Measurements from ENCODE around the gene TMEM151A.
"Not testable (repeated sequence)": the region's sequence is repeated elsewhere in the genome, so short reads cannot be mapped to it uniquely, and the experiment has no call there.

Gene TMEM151A

DNA sequence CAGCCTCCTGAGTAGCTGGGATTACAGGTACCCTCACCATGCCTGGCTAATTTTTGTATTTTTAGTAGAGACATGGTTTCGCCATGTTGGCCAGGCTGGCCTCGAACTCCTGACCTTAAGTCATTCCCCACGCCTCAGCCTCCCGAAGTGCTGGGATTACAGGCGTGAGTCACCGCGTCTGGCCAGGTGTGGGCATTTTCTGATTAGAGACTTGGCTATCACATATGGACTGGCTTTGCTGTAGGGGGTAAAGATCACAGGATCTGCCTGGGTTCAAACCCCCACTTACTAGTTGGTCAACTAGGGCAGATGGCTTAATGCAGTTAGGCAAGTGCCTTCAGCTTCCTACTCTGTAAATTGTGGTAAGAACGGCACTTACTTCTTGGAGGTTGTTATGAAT is 18.6 kb downstream of the TMEM151A start:
- no peak for DNase-seq

DNA sequence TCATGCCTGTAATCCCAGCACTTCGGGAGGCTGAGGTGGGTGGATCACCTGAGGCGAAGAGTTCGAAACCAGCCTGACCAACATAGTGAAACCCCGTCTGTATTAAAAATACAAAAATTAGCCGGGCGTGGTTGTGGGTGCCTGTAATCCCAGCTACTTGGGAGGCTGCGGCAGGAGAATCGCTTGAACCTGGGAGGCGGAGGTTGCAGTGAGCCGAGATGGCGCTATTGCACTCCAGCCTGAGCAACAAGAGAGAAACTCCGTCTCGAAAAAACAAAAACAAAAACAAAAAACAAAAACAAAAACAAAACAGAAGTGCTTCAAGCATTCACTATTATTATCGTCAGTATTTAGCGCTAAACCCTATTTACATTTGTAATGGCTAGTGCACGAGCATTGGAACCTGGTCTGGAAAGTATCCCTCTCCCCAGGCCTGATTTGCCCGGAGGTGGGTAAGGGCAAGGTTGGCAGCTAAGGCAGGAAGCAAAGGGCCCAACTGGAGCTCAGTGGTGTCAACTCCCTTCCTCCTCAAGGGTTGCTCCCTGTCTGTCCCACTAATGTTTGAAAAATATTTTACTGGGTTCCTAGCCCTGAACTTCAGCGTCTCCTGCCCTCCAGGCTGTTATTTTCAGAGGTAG is 19.2 kb downstream of the TMEM151A start:
- DNase-seq: not testable (repeated sequence)

DNA sequence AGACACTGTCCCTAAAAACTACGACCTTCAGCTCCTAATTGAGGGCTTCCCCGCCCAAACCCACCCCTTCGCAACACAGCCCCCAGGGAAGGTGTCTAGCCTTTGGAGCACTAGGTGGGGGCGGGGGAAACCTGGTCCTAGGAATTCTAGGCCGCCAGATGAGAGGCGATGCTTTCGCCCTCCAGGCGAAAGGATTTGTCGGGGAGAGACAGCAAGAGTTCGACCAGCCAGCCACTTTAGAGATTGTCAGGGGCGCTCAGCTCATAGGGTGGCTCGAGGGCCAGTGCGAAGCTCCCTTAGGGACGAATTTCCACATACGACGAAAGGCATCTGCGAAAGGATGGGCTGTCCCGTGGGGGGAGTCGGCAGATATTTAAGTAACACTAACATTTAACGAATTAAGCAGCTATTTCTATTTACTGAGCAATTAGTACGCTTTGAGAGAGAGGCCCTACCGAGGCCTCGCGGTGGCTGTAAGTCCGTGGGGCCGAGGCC is 19.8 kb downstream of the TMEM151A start:
- no peak for DNase-seq

DNA sequence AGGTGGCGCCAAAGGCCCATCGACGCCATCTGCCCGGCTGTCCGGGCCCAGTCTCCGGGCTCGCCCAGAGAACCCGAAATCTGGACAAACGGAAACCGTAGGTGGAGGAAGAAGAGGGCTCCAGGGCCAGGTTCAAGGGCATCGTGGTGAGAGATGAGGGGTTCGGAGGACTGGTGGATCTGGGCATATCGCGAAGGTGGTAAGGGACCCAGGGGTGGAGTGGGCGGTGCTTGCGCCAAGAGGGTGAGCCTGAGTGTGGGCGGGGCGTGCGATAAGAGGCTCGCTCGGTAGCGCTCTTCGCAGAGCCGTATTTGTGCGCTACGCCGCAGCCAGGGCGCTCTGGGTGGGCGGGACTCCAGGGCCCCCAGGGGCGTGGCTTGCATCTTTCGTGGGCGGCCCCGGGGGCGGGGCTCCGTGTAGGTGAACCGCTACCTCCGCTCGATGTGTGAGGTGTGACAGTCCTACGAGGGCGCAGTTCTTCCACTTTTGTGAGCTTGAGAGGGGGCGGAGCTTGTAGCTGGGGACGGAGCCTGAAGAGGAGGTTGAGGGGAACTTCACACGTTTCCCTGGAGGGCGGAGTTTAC is 20.4 kb downstream of the TMEM151A start:
- DNase-seq: peak; percentile 77

DNA sequence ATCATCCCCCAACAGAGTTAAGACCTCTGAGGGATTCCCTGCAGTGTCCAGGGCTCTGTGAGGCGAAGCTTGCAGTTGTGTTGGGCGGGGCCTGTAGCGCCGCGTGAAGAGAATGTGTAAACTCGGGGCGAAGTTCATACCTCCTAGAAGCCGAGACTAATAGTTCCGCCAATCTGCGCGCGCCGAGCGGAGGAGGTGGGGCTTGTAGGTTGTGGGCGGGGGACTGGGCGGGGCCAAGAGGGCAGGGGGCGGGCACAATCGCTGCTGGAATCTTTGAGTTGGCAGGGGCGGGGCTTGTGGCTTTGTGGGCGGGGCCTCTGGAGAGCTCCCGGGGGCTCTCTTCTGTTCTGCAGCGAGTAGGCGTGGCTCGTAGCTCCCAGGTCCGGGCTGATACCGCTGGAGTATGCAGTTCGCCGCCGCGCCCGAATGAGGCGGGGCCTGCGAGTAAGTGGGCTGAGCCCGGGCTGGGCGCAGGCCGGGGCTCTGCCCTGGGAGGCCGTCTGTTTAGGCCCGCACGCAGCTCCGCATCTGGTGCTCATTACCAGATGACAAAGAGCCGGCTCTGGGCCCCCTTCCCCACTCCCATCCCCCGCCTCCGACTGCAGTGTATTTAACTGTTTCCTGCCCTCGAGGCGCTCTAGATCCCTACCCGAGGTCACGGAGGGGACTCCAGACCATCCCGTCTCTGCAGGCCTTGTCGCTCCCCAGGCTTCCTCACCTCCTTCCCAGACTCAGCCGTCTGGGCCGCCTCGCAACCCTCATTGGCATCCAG is 21.0 kb downstream of the TMEM151A start:
- DNase-seq: peak; percentile 93

DNA sequence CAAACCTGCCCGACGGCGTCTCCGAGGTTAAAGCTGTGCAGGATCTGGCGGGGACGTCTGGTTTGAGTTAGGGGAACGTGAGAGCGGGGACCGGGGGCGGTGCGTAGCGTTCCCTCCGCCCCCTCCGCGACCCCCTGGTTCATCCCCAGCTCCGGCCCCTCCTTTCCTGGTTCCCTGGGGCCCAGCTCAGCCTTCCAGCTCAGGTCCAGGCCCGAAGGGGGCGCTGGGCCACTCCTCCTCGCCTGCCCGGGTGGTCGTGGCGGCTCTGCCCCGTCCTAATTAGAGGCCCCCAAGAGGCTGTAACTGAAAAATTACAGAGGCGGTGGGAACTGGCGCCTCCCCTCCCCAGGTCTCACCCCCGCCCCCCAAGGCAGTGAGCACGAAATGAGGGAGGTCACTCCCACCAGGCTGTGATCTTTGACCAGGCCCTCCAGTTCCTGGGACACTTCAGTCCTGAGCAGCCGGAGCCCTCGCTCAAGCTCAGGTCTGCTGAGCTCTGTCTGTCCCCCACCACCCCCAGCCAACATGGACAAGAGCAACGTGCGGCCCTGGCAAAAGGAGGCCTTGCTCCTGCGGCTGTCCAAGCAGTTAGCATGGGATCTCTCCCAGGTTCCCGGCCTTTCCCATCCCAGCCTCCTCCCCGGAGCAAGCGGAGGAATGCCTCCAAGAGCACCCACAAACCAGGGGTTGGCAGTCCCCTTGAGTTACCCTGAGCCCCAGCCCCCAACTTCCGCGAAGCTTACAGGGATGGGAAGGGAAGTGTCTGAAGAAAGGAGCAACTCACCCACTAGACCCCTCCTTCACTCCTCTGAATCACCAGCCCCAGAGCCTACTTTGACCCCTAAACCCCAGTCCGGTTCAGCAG is 21.9 kb downstream of the TMEM151A start:
- no peak for DNase-seq

DNA sequence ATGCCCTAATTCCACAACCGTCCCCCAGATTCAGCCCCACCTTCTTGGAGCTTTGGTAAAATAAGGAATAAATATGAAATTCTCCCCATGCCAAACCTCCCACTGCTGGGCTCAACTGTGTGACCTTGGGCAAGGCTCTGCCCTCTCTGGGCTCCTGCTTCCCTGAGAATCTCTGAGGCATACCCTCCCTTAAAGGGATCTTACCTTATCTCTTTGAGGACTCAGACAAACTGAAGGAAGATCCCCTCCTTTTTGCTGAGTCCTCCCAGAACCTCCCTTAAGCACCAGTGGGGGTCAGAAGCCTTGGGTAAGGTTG is 22.4 kb downstream of the TMEM151A start:
- DNase-seq: no peak

DNA sequence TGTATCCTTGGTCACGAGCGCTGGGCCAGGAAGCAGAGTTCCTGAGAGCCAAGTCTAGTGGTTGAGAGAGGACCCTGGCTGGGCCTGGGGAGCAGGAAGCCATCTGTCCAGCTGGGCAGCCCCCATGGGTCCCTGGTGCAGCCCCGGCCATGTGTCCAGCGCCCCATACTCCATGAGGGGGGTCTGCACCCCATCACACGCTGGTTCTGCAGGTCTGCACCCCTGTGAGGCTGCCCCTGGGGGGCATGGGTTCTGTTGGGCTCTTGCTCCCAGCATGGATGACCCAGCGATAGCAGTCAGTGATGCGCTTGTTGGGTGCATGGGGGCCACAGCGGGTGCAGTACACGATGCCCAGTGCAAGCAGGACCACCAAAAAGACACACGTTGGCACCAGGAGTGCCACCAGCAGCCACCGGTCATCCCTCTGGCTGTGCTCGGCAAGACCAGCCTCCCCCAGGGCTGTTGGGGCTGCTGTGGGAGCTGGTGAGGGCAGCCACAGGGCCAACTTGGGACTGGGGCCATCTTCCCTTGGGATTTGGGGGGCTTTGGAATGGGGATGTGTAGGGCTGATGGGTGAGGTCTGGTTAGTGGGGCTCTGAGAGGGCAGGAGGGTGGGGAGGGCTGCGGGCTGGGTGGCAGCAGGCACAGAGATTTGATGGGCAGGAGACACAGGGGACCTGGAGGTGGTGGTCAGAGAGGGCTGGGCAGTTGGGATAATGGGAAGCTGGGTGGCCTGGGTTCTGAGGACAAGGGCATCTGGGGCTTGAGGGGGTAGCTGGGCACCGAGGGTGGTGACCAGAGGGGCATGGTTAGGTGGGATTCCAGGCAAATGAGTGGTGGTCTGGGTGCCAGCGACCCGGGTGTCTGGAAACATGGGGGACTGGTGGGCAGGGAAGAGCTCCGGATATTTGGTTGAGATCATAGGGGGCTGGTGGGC is 23.1 kb downstream of the TMEM151A start:
- no peak for DNase-seq

DNA sequence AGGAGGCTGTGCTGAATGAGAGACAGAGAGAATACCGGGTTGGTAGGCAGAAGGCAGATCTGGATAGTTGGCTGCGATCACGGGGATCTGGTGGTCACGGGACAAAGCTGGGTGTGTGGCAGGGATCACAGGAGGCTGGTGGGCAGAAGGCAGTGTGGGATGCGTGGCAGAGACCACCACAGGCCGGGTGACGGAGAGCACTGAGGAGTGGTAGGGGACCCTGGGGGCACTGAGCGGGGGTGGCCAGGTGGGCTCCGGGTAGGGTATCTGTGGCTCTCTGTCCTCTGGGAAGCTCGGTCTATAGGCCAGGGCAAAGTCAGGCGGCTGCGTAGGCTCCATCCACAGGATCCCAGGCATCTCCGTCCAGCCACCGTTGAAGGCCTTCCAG is 23.8 kb downstream of the TMEM151A start:
- no peak for DNase-seq

DNA sequence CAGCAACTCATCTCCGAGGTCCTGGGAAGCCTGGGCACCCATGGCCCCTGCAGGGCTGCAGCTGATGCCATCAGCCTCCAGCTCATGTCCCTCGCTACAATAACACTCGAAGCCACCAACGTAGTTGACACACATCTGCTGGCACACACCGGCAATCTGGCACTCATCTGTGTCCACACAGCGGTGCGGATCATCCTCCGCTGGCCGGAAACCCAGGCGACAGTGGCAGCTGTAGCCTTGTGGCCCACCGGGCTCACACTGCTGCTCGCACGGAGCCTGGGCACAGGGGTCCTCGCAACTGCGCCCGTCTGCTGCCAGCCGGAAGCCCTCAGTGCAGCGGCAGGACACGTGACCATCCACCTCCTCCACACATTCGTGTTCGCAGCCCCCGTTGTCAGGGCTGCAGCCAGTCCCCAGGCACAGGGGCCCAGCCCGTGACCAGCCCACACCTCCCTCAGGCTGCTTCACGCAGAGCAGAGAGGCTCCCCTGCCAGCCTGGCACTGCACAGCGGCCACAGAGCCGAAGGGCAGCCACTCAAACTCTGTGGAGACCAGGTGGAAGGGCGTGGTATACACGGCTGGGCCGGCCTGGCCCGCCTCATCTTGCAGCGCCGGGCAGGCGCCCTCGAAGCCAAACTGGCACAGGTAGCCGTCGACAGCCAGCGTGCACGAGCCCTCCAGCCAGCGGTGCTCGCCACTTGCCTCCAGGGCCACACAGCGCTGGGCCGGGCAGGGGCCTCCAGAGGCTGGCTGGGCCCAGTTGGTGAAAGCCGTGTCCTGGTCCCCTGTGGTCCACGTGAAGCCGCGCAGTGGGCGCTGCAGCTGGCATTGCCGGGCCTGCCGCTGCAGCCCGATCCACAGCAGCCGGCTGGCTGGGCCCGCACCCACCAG is 24.5 kb downstream of the TMEM151A start:
- no peak for DNase-seq

DNA sequence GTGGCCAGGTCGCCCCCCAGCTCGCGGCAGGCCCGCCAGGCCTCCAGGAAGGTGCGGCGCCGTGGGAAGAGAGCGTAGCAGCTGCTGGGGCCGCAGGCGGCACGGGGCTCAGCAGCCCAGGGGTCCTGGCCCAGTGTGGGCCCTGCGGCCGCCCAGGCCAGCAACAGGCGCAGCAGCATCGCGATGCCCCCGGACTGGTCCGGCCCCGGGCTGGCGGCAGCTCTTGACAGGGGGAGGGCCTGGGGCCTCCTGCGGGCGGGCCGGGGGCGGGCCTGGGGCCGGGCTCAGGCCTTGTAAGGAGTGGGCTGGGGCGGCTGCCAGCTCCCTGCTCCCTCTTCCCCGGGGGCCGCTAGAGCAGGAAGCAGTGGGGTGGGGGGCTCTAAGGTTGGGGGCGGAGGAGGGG is 25.2 kb downstream of the TMEM151A start, which contains the start of gene CD248:
TSS of gene CD248 (minus strand) at position 196 of the 403 bp plus-strand sequence. CDS start at position 179, 17 bp downstream.
- no peak for DNase-seq

DNA sequence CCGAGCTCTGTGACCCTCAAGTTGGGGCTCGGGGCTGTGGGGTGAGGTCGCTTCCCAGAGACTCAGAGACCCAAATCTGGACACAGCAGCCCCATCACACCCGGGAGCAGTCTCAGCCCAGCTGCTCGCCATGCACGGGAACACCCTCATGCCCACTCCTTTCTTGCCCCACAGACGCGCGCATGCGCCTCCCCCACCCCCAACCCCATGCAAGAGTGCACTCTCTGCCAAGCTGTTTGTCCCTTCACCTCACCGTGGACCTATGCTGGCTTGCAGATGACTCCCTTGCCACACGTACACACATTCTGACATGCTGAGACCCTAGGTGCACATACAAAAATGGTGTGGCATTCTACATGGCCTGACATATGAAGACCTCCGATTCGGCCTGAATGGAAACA is 25.6 kb downstream of the TMEM151A start:
- DNase-seq: no peak

DNA sequence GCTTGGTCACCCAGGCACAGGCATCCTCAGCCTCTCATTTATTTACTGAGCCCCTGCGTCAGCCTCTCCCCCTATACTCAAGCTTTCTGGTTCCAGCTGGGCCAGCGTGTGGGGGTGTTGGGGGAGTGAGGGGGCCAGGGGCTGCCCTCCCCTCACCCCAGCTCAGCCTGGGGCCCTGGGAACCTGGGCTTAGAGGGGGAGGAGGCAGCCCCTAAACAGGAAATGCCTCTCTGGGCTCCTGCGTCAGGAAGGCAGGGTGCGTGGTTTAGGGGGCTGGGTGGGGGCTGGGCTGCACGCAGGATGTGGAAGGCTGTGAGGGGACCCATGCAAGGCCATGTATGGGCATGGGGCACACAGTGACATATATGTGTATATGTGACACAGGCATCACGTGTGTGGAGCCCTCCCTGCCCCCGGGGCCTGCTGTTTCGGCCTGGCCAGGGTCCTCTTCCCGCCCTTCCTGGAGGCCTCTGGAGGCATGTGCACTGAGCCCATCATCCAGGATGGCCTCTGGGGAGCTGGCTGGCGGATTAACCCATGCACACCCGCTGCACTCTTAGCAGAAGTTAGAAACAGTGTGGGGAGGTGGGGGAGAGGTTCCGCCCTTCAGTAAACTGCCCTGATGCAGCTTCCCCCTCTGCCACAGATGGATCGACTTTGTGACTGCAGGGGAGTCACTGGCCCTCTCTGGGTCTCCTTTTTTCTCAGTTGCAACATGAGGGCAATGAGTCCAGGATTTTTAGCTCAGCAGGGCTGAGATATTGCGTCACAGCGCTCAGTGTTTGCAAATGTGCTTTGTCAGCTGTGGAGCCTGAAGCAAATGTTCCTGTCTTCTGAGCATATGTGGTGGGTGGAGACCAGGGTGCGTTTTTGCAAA is 26.3 kb downstream of the TMEM151A start:
- DNase-seq: no peak

DNA sequence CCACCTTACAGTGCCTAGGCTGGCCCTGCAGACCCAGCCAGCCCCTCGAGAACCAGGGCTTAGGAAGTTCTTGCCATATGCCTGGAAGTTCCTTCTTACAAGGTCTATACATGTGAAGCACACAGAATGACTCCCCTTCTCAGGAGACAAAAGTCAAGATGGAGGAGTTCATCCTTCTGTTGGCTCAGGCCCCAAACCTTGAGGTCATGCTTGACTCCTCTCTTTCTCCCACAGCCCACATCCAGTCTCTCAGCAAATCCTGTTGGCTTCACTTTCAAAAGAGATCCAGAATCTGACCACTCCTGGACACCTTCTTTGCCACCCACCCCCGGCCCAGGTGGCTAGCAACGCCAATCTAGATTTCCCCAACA is 26.9 kb downstream of the TMEM151A start:
- DNase-seq: no peak

DNA sequence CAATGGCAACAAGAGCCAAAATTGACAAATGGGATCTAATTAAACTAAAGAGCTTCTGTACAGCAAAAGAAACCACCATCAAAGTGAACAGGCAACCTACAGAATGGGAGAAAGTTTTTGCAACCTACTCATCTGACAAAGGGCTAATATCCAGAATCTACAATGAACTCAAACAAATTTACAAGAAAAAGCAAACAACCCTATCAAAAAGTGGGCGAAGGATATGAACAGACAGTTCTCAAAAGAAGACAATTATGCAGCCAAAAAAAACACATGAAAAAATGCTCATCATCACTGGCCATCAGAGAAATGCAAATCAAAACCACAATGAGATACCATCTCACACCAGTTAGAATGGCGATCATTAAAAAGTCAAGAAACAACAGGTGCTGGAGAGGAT is 28.6 kb downstream of the TMEM151A start:
- not testable (repeated sequence) for DNase-seq

DNA sequence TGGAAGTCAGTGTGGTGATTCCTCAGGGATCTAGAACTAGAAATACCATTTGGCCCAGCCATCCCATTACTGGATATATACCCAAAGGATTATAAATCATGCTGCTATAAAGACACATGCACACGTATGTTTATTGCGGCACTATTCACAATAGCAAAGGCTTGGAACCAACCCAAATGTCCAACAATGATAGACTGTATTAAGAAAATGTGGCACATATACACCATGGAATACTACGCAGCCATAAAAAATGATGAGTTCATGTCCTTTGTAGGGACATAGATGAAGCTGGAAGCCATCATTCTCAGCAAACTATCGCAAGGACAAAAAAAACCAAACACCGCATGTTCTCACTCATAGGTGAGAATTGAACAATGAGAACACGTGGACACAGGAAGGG is 29.1 kb downstream of the TMEM151A start:
- not testable (repeated sequence) for DNase-seq

DNA sequence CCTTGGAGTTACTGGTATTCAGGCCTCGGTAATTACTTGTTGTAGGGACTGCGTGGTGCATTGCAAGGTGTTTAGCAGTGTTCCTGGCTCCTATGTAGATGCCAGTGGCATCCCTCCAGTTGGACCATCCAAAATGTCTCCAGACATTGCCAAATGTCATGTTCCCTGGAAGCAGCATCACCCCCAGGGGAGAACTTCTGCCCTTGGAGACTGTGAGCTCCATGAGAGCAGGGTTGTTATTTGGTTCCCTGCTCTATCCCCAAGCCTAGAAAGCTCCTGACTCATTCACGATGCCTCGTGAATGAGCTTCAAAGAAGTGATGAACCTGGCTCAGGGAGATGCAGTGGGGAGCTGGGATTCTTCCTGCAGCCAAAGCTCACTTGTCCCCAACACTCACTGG is 29.9 kb downstream of the TMEM151A start:
- DNase-seq: no peak

DNA sequence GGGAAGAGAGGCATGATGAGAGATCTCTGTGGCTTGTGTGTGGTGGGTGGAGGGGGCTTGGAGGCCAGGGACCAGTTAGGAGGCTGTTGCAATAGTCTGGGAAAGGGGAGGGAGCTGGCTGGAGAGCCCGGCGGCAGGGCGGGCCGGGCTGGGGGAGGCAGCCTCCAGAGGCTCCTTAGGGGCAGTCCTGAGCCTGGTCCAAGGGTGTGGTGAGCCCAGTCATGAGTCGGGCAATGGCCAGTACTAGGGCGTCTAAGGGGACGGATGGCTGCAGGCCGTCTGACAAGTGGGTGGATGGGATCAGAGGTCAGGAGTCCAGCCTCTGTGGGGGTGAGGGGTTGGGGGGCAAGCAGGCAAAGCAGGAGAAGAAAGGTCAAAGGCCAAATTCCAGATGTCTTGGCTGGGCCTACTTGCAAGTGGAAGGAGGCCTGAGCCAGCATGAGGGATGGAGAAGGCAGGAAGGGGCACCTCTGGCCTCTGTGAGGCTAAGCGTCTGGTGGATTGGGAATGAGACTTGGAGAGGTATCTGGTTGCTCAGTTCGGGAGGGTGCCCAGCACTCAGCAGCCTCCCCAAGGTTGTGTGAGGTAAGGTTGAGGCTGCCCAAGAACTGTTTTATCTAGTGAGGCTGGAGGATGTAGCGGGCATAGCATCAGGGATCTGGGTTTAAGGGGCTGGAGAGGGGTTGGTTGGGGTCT is 31.2 kb downstream of the TMEM151A start:
- no peak for DNase-seq

DNA sequence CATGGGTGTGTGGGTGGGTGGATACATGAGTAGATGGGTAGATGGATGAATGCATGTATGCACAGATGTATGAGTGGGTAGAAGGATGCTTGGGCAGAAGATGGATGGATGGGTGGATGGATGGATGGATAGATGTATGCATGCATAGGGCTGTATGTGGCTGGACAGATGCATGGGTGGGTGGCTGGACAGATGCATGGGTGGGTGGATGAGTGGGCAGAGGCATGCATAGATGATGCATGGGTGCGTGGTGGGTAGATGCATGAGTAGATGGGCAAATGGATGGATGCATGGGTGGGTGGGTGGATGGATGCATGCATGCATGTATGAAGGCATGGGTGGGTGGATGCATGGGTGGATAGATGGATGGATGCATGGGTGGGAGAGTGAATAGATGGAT is 32.0 kb downstream of the TMEM151A start:
- DNase-seq: no peak

Measured in GDM1 (cell line).